HEK293 (cell line): ENCODE measurements around the gene TIMM9.

Experiments
- CTCF ChIA-PET: fragments of 350-600 bp; formaldehyde crosslinking; extraction: SDS; loops from one replicate; lab custom pipeline; 2021; ENCODE audit warnings: antibody characterized with exemption; lab: Yijun Ruan, JAX
- POLR2A ChIA-PET: fragments of 300-600 bp; formaldehyde crosslinking; extraction: SDS; loops from one replicate; lab custom pipeline; 2020; ENCODE audit warnings: antibody characterized with exemption, inconsistent platforms; lab: Yijun Ruan, JAX
- H3K27ac ChIP-seq: fragments of 200-500 bp; sonication (Bioruptor generic); 2 replicates; pipeline ENCODE4 v1.5.1; 2014; ENCODE audit warnings: low read depth, low read length, control low read depth, inconsistent platforms; ENCODE audit errors: extremely low read depth
- H3K36me3 ChIP-seq, 2 experiments: fragments of 200-500 bp in 1 of 2; sonication (Bioruptor generic) in 1 of 2; 1 replicate in 1 of 2; 2 replicates in 1 of 2; pipeline ENCODE4 v1.5.1; 2014 to 2017; ENCODE audit warnings: inconsistent platforms in 2 of 2, low read length in 2 of 2; ENCODE audit not compliant: control insufficient read depth in 2 of 2, insufficient read depth in 1 of 2
- H3K4me1 ChIP-seq: fragments of 200-500 bp; sonication (Bioruptor generic); 2 replicates; pipeline ENCODE4 v1.5.1; 2014; ENCODE audit warnings: mild to moderate bottlenecking, low read length, inconsistent platforms; ENCODE audit not compliant: control insufficient read depth, insufficient read depth
- H3K4me3 ChIP-seq: 2 replicates; pipeline ENCODE4 v1.5.1; 2011; ENCODE audit warnings: low read depth, mild to moderate bottlenecking, control low read depth, low read length, moderate library complexity
- H3K9me3 ChIP-seq: fragments of 200-500 bp; sonication (Bioruptor generic); 2 replicates; pipeline ENCODE4 v1.5.1; 2014; ENCODE audit warnings: low read depth, low read length, inconsistent platforms; ENCODE audit not compliant: control insufficient read depth, insufficient read depth
- EGR2 ChIP-seq: fragments of 450-650 bp; formaldehyde crosslinking; IDR thresholded peaks from 2 replicates; pipeline ENCODE4 v1.5.1; 2016; ENCODE audit warnings: low read depth, missing biosample characterization, missing genetic modification characterization
- GLIS1 ChIP-seq: fragments of 450-650 bp; formaldehyde crosslinking; IDR thresholded peaks from 2 replicates; pipeline ENCODE4 v1.5.1; 2016; ENCODE audit warnings: missing biosample characterization, missing genetic modification characterization
- HOXD13 ChIP-seq: sonication (generic); formaldehyde crosslinking; IDR thresholded peaks from 2 replicates; pipeline ENCODE4 v1.8.0; 2022; ENCODE audit warnings: missing genetic modification reagents, borderline replicate concordance
- IKZF3 ChIP-seq: fragments of 450-650 bp; IDR thresholded peaks from 2 replicates; pipeline ENCODE4 v1.5.0; 2018; ENCODE audit warnings: missing biosample characterization, mild to moderate bottlenecking, missing genetic modification characterization, moderate library complexity
- RBAK ChIP-seq: fragments of 450-650 bp; formaldehyde crosslinking; IDR thresholded peaks from 2 replicates; pipeline ENCODE4 v1.5.1; 2016; ENCODE audit warnings: missing biosample characterization, missing genetic modification characterization
- ZIC2 ChIP-seq: fragments of 450-650 bp; formaldehyde crosslinking; IDR thresholded peaks from 2 replicates; pipeline ENCODE4 v1.5.1; 2016; ENCODE audit warnings: missing biosample characterization, missing genetic modification characterization
- ZNF157 ChIP-seq: fragments of 450-650 bp; formaldehyde crosslinking; IDR thresholded peaks from 2 replicates; pipeline ENCODE4 v1.5.1; 2016; ENCODE audit warnings: missing biosample characterization, missing genetic modification characterization
- ZNF16 ChIP-seq: fragments of 450-650 bp; formaldehyde crosslinking; IDR thresholded peaks from 2 replicates; pipeline ENCODE4 v1.5.1; 2016; ENCODE audit warnings: low read depth, missing biosample characterization, missing genetic modification characterization
- ZNF19 ChIP-seq: fragments of 450-650 bp; formaldehyde crosslinking; IDR thresholded peaks from 2 replicates; pipeline ENCODE4; 2016; ENCODE audit warnings: missing biosample characterization, missing genetic modification characterization, low read depth
- ZNF2 ChIP-seq: fragments of 450-650 bp; formaldehyde crosslinking; IDR thresholded peaks from 2 replicates; pipeline ENCODE4 v1.5.1; 2016; ENCODE audit warnings: missing biosample characterization, missing genetic modification characterization
- ZNF211 ChIP-seq: fragments of 450-650 bp; formaldehyde crosslinking; IDR thresholded peaks from 2 replicates; pipeline ENCODE4 v1.5.1; 2016; ENCODE audit warnings: low read depth, missing biosample characterization, missing genetic modification characterization
- ZNF23 ChIP-seq: fragments of 450-650 bp; formaldehyde crosslinking; IDR thresholded peaks from 2 replicates; pipeline ENCODE4 v1.5.1; 2016; ENCODE audit warnings: missing biosample characterization, missing genetic modification characterization, borderline replicate concordance
- ZNF266 ChIP-seq: fragments of 450-650 bp; formaldehyde crosslinking; IDR thresholded peaks from 2 replicates; pipeline ENCODE4 v1.5.1; 2016; ENCODE audit warnings: missing biosample characterization, missing genetic modification characterization, low read depth
- ZNF335 ChIP-seq: fragments of 450-650 bp; formaldehyde crosslinking; conservative IDR thresholded peaks from 2 replicates; pipeline ENCODE4 v1.5.1; 2016; ENCODE audit warnings: missing biosample characterization, missing genetic modification characterization
- ZNF341 ChIP-seq: fragments of 450-650 bp; formaldehyde crosslinking; IDR thresholded peaks from 2 replicates; pipeline ENCODE4; 2016; ENCODE audit warnings: low read depth, missing biosample characterization, missing genetic modification characterization
- ZNF394 ChIP-seq: fragments of 450-650 bp; formaldehyde crosslinking; IDR thresholded peaks from 2 replicates; pipeline ENCODE4 v1.5.1; 2016; ENCODE audit warnings: missing biosample characterization, missing genetic modification characterization, mild to moderate bottlenecking, moderate library complexity, borderline replicate concordance
- ZNF521 ChIP-seq: fragments of 450-650 bp; formaldehyde crosslinking; IDR thresholded peaks from 2 replicates; pipeline ENCODE4 v1.5.1; 2017; ENCODE audit warnings: missing biosample characterization, mild to moderate bottlenecking, missing genetic modification characterization
- ZNF548 ChIP-seq: fragments of 450-650 bp; formaldehyde crosslinking; IDR thresholded peaks from 2 replicates; pipeline ENCODE4 v1.5.1; 2016; ENCODE audit warnings: missing biosample characterization, missing genetic modification characterization
- ZNF600 ChIP-seq: fragments of 450-650 bp; formaldehyde crosslinking; IDR thresholded peaks from 2 replicates; pipeline ENCODE4 v1.5.1; 2016; ENCODE audit warnings: missing biosample characterization, missing genetic modification characterization
- ZNF623 ChIP-seq: fragments of 450-650 bp; formaldehyde crosslinking; IDR thresholded peaks from 2 replicates; pipeline ENCODE4 v1.5.1; 2016; ENCODE audit warnings: missing biosample characterization, missing genetic modification characterization
- ZNF785 ChIP-seq: fragments of 450-650 bp; formaldehyde crosslinking; IDR thresholded peaks from 2 replicates; pipeline ENCODE4 v1.5.1; 2016; ENCODE audit warnings: missing biosample characterization, missing genetic modification characterization
- ZNF843 ChIP-seq: fragments of 450-650 bp; formaldehyde crosslinking; IDR thresholded peaks from 2 replicates; pipeline ENCODE4 v1.5.1; 2016; ENCODE audit warnings: missing biosample characterization, missing genetic modification characterization
- ZSCAN23 ChIP-seq: fragments of 450-650 bp; formaldehyde crosslinking; IDR thresholded peaks from 2 replicates; pipeline ENCODE4 v1.5.1; 2016; ENCODE audit warnings: missing biosample characterization, missing genetic modification characterization
- ZXDB ChIP-seq: fragments of 450-650 bp; formaldehyde crosslinking; IDR thresholded peaks from 2 replicates; pipeline ENCODE4 v1.5.1; 2016; ENCODE audit warnings: missing biosample characterization, missing genetic modification characterization
- TF ChIP-seq, protein P1 (sequence below): fragments of 450-650 bp; formaldehyde crosslinking; IDR thresholded peaks from 2 replicates; pipeline ENCODE4 v1.5.1; 2016; ENCODE audit warnings: missing biosample characterization, missing genetic modification characterization
- TF ChIP-seq, protein P2 (sequence below): fragments of 450-650 bp; formaldehyde crosslinking; IDR thresholded peaks from 2 replicates; pipeline ENCODE4 v1.5.1; 2017; ENCODE audit warnings: missing biosample characterization, missing genetic modification characterization
- TF ChIP-seq, protein P3 (sequence below): fragments of 450-650 bp; formaldehyde crosslinking; IDR thresholded peaks from 2 replicates; pipeline ENCODE4 v1.5.1; 2016; ENCODE audit warnings: missing biosample characterization, missing genetic modification characterization
- TF ChIP-seq, protein P4 (sequence below): fragments of 450-650 bp; formaldehyde crosslinking; conservative IDR thresholded peaks from 2 replicates; pipeline ENCODE4 v1.5.1; 2016; ENCODE audit warnings: low read depth, missing biosample characterization, missing genetic modification characterization
- TF ChIP-seq, protein P5 (sequence below): fragments of 450-650 bp; formaldehyde crosslinking; IDR thresholded peaks from 2 replicates; pipeline ENCODE4 v1.5.1; 2016; ENCODE audit warnings: missing biosample characterization, missing genetic modification characterization, borderline replicate concordance

TIMM9 gene

DNA sequence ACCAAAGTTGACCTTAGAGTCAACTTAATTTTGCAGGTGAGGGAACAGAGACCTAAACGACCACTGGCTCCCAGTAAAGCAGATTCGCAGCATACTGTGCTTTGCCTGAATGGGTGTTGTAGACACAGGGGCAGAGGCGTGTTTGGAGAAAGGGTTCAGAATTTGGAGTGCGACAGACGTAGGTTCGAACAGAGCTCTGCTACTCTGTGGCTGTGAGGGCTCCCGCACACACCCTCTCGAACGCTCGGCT, 31.8 kb downstream of the TIMM9 start:
- peak overlapping the region; percentile 84; the same call in 1 of the 2 replicates for H3K27ac ChIP-seq
- ChIA-PET CTCF (interaction anchor here (0.7 to 1.7 kb wide), 15 partner anchors 9 to 714 kb away, joined by 3 to 8 read pairs (median 4); partner anchors contain the start of gene TIMM9), POLR2A (interaction anchor here (1.1 to 1.2 kb wide), 2 partner anchors 54 to 97 kb away, joined by 3 to 6 read pairs; partner anchors contain the start of gene ARID4A)
- TF ChIP-seq, protein P1, sequence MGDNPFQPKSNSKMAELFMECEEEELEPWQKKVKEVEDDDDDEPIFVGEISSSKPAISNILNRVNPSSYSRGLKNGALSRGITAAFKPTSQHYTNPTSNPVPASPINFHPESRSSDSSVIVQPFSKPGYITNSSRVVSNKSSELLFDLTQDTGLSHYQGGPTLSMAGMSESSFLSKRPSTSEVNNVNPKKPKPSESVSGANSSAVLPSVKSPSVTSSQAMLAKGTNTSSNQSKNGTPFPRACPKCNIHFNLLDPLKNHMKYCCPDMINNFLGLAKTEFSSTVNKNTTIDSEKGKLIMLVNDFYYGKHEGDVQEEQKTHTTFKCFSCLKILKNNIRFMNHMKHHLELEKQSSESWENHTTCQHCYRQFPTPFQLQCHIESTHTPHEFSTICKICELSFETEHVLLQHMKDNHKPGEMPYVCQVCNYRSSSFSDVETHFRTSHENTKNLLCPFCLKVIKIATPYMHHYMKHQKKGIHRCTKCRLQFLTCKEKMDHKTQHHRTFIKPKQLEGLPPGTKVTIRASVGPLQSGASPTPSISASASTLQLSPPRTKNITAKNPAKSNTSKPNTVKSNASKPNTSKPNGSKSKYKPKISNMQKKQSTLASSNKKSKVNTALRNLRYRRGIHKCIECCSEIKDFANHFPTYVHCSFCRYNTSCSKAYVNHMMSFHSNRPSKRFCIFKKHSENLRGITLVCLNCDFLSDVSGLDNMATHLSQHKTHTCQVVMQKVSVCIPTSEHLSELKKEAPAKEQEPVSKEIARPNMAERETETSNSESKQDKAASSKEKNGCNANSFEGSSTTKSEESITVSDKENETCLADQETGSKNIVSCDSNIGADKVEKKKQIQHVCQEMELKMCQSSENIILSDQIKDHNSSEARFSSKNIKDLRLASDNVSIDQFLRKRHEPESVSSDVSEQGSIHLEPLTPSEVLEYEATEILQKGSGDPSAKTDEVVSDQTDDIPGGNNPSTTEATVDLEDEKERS (tag by site-specific recombination), result no peak
- TF ChIP-seq ZXDB (tag by site-specific recombination) (0 out of 2 replicates have a peak, but pooled peaks have one; percentile 13), ZNF19 (tag by site-specific recombination) (no peak), ZNF548 (tag by site-specific recombination) (no peak), ZNF521 (no peak), ZIC2 (no peak), ZNF394 (tag by site-specific recombination) (no peak), EGR2 (tag by site-specific recombination) (no peak), ZNF600 (tag by site-specific recombination) (peak; percentile 83), ZNF211 (tag by site-specific recombination) (no peak), ZNF16 (tag by site-specific recombination) (no peak), ZNF2 (tag by site-specific recombination) (0 out of 2 replicates have a peak, but pooled peaks have one; percentile 45), GLIS1 (tag by site-specific recombination) (no peak), ZNF785 (tag by site-specific recombination) (no peak), ZNF623 (no peak), ZNF23 (no peak), RBAK (tag by site-specific recombination) (no peak), ZNF266 (tag by site-specific recombination) (no peak), ZNF843 (tag by site-specific recombination) (peak; percentile 18; the same call in 1 of the 2 replicates), IKZF3 (tag by site-specific recombination) (no peak), HOXD13 (CRISPR knock-in tag) (no peak), ZNF341 (tag by site-specific recombination) (no peak), ZNF335 (tag by site-specific recombination) (peak; percentile 80), ZSCAN23 (tag by site-specific recombination) (no peak), ZNF157 (tag by site-specific recombination) (no peak)
- TF ChIP-seq, protein P2, sequence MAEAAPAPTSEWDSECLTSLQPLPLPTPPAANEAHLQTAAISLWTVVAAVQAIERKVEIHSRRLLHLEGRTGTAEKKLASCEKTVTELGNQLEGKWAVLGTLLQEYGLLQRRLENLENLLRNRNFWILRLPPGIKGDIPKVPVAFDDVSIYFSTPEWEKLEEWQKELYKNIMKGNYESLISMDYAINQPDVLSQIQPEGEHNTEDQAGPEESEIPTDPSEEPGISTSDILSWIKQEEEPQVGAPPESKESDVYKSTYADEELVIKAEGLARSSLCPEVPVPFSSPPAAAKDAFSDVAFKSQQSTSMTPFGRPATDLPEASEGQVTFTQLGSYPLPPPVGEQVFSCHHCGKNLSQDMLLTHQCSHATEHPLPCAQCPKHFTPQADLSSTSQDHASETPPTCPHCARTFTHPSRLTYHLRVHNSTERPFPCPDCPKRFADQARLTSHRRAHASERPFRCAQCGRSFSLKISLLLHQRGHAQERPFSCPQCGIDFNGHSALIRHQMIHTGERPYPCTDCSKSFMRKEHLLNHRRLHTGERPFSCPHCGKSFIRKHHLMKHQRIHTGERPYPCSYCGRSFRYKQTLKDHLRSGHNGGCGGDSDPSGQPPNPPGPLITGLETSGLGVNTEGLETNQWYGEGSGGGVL (tag by site-specific recombination), result no peak
- TF ChIP-seq, protein P3, sequence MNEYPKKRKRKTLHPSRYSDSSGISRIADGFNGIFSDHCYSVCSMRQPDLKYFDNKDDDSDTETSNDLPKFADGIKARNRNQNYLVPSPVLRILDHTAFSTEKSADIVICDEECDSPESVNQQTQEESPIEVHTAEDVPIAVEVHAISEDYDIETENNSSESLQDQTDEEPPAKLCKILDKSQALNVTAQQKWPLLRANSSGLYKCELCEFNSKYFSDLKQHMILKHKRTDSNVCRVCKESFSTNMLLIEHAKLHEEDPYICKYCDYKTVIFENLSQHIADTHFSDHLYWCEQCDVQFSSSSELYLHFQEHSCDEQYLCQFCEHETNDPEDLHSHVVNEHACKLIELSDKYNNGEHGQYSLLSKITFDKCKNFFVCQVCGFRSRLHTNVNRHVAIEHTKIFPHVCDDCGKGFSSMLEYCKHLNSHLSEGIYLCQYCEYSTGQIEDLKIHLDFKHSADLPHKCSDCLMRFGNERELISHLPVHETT (tag by site-specific recombination), result no peak
- TF ChIP-seq, protein P4, sequence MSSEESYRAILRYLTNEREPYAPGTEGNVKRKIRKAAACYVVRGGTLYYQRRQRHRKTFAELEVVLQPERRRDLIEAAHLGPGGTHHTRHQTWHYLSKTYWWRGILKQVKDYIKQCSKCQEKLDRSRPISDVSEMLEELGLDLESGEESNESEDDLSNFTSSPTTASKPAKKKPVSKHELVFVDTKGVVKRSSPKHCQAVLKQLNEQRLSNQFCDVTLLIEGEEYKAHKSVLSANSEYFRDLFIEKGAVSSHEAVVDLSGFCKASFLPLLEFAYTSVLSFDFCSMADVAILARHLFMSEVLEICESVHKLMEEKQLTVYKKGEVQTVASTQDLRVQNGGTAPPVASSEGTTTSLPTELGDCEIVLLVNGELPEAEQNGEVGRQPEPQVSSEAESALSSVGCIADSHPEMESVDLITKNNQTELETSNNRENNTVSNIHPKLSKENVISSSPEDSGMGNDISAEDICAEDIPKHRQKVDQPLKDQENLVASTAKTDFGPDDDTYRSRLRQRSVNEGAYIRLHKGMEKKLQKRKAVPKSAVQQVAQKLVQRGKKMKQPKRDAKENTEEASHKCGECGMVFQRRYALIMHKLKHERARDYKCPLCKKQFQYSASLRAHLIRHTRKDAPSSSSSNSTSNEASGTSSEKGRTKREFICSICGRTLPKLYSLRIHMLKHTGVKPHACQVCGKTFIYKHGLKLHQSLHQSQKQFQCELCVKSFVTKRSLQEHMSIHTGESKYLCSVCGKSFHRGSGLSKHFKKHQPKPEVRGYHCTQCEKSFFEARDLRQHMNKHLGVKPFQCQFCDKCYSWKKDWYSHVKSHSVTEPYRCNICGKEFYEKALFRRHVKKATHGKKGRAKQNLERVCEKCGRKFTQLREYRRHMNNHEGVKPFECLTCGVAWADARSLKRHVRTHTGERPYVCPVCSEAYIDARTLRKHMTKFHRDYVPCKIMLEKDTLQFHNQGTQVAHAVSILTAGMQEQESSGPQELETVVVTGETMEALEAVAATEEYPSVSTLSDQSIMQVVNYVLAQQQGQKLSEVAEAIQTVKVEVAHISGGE, result 0 out of 2 replicates have a peak, but pooled peaks have one; percentile 11
- TF ChIP-seq, protein P5, sequence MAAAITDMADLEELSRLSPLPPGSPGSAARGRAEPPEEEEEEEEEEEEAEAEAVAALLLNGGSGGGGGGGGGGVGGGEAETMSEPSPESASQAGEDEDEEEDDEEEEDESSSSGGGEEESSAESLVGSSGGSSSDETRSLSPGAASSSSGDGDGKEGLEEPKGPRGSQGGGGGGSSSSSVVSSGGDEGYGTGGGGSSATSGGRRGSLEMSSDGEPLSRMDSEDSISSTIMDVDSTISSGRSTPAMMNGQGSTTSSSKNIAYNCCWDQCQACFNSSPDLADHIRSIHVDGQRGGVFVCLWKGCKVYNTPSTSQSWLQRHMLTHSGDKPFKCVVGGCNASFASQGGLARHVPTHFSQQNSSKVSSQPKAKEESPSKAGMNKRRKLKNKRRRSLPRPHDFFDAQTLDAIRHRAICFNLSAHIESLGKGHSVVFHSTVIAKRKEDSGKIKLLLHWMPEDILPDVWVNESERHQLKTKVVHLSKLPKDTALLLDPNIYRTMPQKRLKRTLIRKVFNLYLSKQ (tag by site-specific recombination), result no peak

More for the DNA sequence above, 31.8 kb downstream of the TIMM9 start:
- peak overlapping the region; percentile 54 for H3K4me3 ChIP-seq
- H3K4me1 ChIP-seq, result peaks cover 2% of the 10 kb centered on the region; the same call in 1 of the 2 replicates
- no peaks in the 10 kb centered on the region for H3K9me3 ChIP-seq
- no peaks in the 10 kb centered on the region; a peak in 1 of 3 replicates for H3K36me3 ChIP-seq
